Breast epithelium (tissue), 3 donors: ENCODE measurements around the gene DSCAML1.

Experiments
- POLR2A ChIP-seq: fragments of 450-650 bp; IDR thresholded peaks from one replicate; pipeline ENCODE4 v1.6.1; 2016; ENCODE audit warnings: antibody characterized with exemption, mild to moderate bottlenecking, moderate library complexity
- TF ChIP-seq, protein P1 (sequence below), 3 donors: fragments of 450-650 bp; IDR thresholded peaks; one replicate each; pipeline ENCODE4 v1.5.1; 2016 to 2017; ENCODE audit warnings: antibody characterized with exemption in 3 of 3, mild to moderate bottlenecking in 3 of 3, moderate library complexity in 3 of 3

GRCh38 chr11:117607449-117607848 is 189.6 kb downstream of the DSCAML1 start:
- TF ChIP-seq, protein P1, sequence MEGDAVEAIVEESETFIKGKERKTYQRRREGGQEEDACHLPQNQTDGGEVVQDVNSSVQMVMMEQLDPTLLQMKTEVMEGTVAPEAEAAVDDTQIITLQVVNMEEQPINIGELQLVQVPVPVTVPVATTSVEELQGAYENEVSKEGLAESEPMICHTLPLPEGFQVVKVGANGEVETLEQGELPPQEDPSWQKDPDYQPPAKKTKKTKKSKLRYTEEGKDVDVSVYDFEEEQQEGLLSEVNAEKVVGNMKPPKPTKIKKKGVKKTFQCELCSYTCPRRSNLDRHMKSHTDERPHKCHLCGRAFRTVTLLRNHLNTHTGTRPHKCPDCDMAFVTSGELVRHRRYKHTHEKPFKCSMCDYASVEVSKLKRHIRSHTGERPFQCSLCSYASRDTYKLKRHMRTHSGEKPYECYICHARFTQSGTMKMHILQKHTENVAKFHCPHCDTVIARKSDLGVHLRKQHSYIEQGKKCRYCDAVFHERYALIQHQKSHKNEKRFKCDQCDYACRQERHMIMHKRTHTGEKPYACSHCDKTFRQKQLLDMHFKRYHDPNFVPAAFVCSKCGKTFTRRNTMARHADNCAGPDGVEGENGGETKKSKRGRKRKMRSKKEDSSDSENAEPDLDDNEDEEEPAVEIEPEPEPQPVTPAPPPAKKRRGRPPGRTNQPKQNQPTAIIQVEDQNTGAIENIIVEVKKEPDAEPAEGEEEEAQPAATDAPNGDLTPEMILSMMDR (IDR thresholded peaks at IDR 0.05): no peak
- TF ChIP-seq POLR2A: no peak
